Fibroblast of lung (primary cell): ENCODE measurements around the gene PPP2R5A. TPM values are rescaled to one million over a fixed set of nuclear protein-coding genes. Genes with fewer than 3 reads are reported as not detected.
"Not testable (repeated sequence)": the region's sequence is repeated elsewhere in the genome, so short reads cannot be mapped to it uniquely, and the experiment has no call there.

Experiments
- DNase-seq, 2 donors: peaks; one replicate each; pipeline versions ENCODE4 v3.0.0 to v3.0.0-alpha.2; 2010; ENCODE audit warnings: low read depth in 2 of 2
- H2AFZ ChIP-seq: 2 replicates; pipeline ENCODE4 v1.5.1; 2012; ENCODE audit warnings: low read length, control low read depth, inconsistent platforms
- H3K27ac ChIP-seq: 2 replicates; pipeline ENCODE4 v1.5.1; 2011; ENCODE audit warnings: low read length, control low read depth; ENCODE audit not compliant: insufficient read depth
- H3K27me3 ChIP-seq: 2 replicates; pipeline ENCODE4 v1.5.1; 2011; ENCODE audit warnings: mild to moderate bottlenecking, low read length; ENCODE audit not compliant: control insufficient read depth, insufficient read depth
- H3K36me3 ChIP-seq: 2 replicates; pipeline ENCODE4 v1.5.1; 2011; ENCODE audit warnings: low read length; ENCODE audit not compliant: control insufficient read depth, insufficient read depth
- H3K4me1 ChIP-seq: 2 replicates; pipeline ENCODE4 v1.5.1; 2011; ENCODE audit warnings: low read length; ENCODE audit not compliant: control insufficient read depth, insufficient read depth; ENCODE audit errors: extremely low read depth
- H3K4me2 ChIP-seq: 2 replicates; pipeline ENCODE4 v1.5.1; 2011; ENCODE audit warnings: low read length, control low read depth; ENCODE audit not compliant: insufficient read depth; ENCODE audit errors: extremely low read depth
- H3K4me3 ChIP-seq, 4 experiments: fragments of 200-600 bp in 1 of 4; sonication (generic) in 1 of 4; replicated peaks in 1 of 4; 2 replicates each; pipeline ENCODE4 v1.5.1; 2011 to 2016; ENCODE audit warnings: low read length in 4 of 4, low read depth in 3 of 4, mild to moderate bottlenecking in 3 of 4, control low read depth in 2 of 4, inconsistent platforms in 1 of 4, mixed read lengths in 1 of 4; ENCODE audit not compliant: insufficient read depth in 1 of 4; ENCODE audit errors: control extremely low read depth in 1 of 4
- H3K79me2 ChIP-seq: 2 replicates; pipeline ENCODE4 v1.5.1; 2012; ENCODE audit warnings: mild to moderate bottlenecking, low read length, inconsistent platforms; ENCODE audit not compliant: control insufficient read depth, insufficient read depth
- H3K9ac ChIP-seq: 2 replicates; pipeline ENCODE4 v1.5.1; 2011; ENCODE audit warnings: mild to moderate bottlenecking, low read length, control low read depth; ENCODE audit not compliant: insufficient read depth
- H3K9me3 ChIP-seq: 2 replicates; pipeline ENCODE4 v1.5.1; 2012; ENCODE audit warnings: low read depth, low read length; ENCODE audit not compliant: control insufficient read depth, insufficient read depth
- H4K20me1 ChIP-seq: 2 replicates; pipeline ENCODE4 v1.5.1; 2011; ENCODE audit warnings: low read length; ENCODE audit not compliant: control insufficient read depth, insufficient read depth; ENCODE audit errors: extremely low read depth
- CTCF ChIP-seq, 2 donors: IDR thresholded peaks in 1 of 2; conservative IDR thresholded peaks in 1 of 2; 1 replicate in 1 of 2; 2 replicates in 1 of 2; pipeline ENCODE4 v1.5.1; 2011 to 2012; ENCODE audit warnings: low read length in 2 of 2, control low read depth in 1 of 2, inconsistent platforms in 1 of 2, low read depth in 1 of 2, mild to moderate bottlenecking in 1 of 2
- EZH2 ChIP-seq: IDR thresholded peaks from 2 replicates; pipeline ENCODE4 v1.5.1; 2012; ENCODE audit warnings: low read length, control low read depth, mild to moderate bottlenecking; ENCODE audit errors: missing control alignments
- polyA plus RNA-seq, 2 donors: library from polyadenylated mRNA; depleted of rRNA in 1 of 2; stranded (reverse) in 1 of 2; unstranded in 1 of 2; fragments of >200 nt; gene quantifications; 2 replicates each; pipeline ENCODE4 v1.2.1, GENCODE V29; 2011 to 2012; ENCODE audit warnings: missing spikeins in 1 of 2
- total RNA-seq: library from RNA; depleted of rRNA; stranded (reverse); fragments of >200 nt; gene quantifications from 2 replicates; pipeline ENCODE4 v1.2.1, GENCODE V29; 2014

The PPP2R5A gene
- total and polyA plus RNA-seq, 2 donors (not counting 1 experiment from before 2014, with no cell fraction given) = 21.2 to 35.2 TPM

DNA sequence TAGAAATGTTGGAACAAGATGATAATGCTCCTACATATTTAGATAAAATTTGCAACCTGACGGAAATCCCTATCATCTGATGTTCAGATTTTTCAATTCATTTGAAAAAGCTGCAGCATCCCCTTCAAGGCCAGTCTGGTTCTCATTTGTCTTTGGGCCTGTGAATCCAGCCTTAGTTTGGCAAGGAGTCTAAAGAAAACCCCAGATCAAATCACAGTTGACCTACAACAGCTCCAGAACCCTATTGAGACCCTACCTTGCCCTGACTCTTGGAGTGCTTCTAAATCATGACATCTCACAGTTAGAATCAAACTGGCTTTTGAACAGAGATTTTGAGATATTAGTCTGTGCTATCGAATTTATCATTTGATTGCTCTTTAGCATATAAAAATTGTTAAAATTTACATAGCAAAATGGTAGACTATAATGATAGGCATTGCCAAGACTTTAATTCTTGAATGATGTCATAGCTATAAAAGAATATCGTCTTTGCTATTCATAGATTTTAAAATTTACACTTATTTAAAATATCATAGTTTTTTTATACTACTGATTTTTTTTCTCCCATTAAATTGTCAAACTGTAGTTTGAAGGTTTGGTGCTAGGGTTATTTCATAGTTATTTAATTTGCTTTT, 2.2 kb downstream of the PPP2R5A start:
- Histone ChIP-seq H3K79me2 (peaks cover 44% of the 10 kb centered on the region), H3K9ac (no peak overlapping the region), H3K36me3 (no peaks in the 10 kb centered on the region), H2AFZ (no peak overlapping the region), H3K4me2 (peak overlapping the region; percentile 95), H3K4me1 (peaks cover 8% of the 10 kb centered on the region), H3K9me3 (no peaks in the 10 kb centered on the region), H3K27ac (no peak overlapping the region), H3K27me3 (no peaks in the 10 kb centered on the region), H3K4me3 (peak overlapping the region; percentile 81 to 96 (median 92)), H4K20me1 (no peaks in the 10 kb centered on the region)
- no peak for DNase-seq
- TF ChIP-seq CTCF (conservative IDR thresholded peaks at IDR 0.05 in 1 of 2, IDR thresholded peaks at IDR 0.05 in 1 of 2; ENCODE audit: low read depth in 1 of 2, low read length in 2 of 2) (no peak), EZH2 (no peak)

DNA sequence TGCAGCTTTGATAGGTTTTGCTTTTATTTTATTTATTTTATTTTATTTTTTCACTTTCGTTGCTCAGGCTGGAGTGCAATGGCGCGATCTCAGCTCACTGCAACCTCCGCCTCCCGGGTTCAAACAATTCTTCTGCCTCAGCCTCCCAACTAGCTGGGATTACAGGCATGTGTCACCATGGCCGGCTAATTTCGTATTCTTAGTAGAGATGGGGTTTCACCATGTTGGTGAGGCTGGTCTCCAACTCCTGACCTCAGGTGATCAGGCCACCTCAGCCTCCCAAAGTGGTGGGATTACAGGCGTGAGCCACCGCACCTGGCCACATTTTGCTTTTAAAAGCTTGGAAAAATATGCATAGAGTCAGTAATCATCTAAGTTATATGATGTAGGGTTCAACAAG, 2.8 kb downstream of the PPP2R5A start:
- H3K36me3 ChIP-seq, H3K4me1 ChIP-seq, H3K9ac ChIP-seq, H3K9me3 ChIP-seq, H4K20me1 ChIP-seq, H3K27me3 ChIP-seq, H2AFZ ChIP-seq, H3K27ac ChIP-seq, DNase-seq: not testable (repeated sequence)
- Histone ChIP-seq H3K79me2 (peaks cover 48% of the 10 kb centered on the region), H3K4me2 (peak overlapping the region; percentile 1), H3K4me3 (peak overlapping the region in 2 of 4 experiments; percentile 81 to 90)

- Histone ChIP-seq H3K4me3 (peak overlapping the region in 2 of 4 experiments; percentile 9 to 90), H3K27me3 (no peaks in the 10 kb centered on the region), H3K9ac (no peak overlapping the region), H4K20me1 (no peaks in the 10 kb centered on the region), H3K4me1 (peaks cover 8% of the 10 kb centered on the region), H3K27ac (no peak overlapping the region), H3K9me3 (no peaks in the 10 kb centered on the region), H3K4me2 (peak overlapping the region; percentile 25), H3K36me3 (no peaks in the 10 kb centered on the region), H2AFZ (no peak overlapping the region), H3K79me2 (peaks cover 48% of the 10 kb centered on the region)
- TF ChIP-seq EZH2 (no peak), CTCF (conservative IDR thresholded peaks at IDR 0.05 in 1 of 2, IDR thresholded peaks at IDR 0.05 in 1 of 2; ENCODE audit: low read depth in 1 of 2, low read length in 2 of 2) (no peak)
- DNase-seq = peak; percentile 62 to 82
These were observed 3.4 kb downstream of the PPP2R5A start for GRCh38 chr1:212288615-212289014.
